IPS-18c (cell line): ENCODE data around the gene PNMA8C.
"Not testable (repeated sequence)": the region's sequence is repeated elsewhere in the genome, so short reads cannot be mapped to it uniquely, and the experiment has no call there.

ENCODE experiments used
- H3K4me3 ChIP-seq: 2 replicates; pipeline ENCODE4 v1.7.0; 2013; ENCODE audit warnings: low read depth, mild to moderate bottlenecking, low read length, moderate library complexity; ENCODE audit not compliant: insufficient read depth
- H3K9me3 ChIP-seq: one replicate; pipeline ENCODE4 v1.6.1; 2013; ENCODE audit warnings: mild to moderate bottlenecking, low read length, moderate library complexity; ENCODE audit not compliant: control insufficient read depth, insufficient read depth

Gene PNMA8C

GRCh38 chr19:46420056-46420455 is 8.7 kb downstream of the PNMA8C start:
- Histone ChIP-seq H3K9me3 (no peaks in the 10 kb centered on the region), H3K4me3 (no peak overlapping the region)

- peak overlapping the region; percentile 34; the same call in 1 of the 2 replicates for H3K4me3 ChIP-seq
- H3K9me3 ChIP-seq = not testable (repeated sequence)
Measured at GRCh38 chr19:46415804-46416709, 12.7 kb downstream of the PNMA8C start.

GRCh38 chr19:46414899-46415298 is 13.8 kb downstream of the PNMA8C start:
- H3K4me3 ChIP-seq, H3K9me3 ChIP-seq: not testable (repeated sequence)

- Histone ChIP-seq H3K9me3 (no peaks in the 10 kb centered on the region), H3K4me3 (peak within 1 kb of the TSS; percentile 77)
Measured at GRCh38 chr19:46413262-46414031, 15.3 kb downstream of the PNMA8C start, which contains the start of gene CCDC8. Gene CCDC8, minus strand, starts transcription at chr19:46413564. Its CDS starts 754 bp downstream, at chr19:46412810.

- H3K9me3 ChIP-seq = no peaks in the 10 kb centered on the region
- peak overlapping the region; percentile 77 for H3K4me3 ChIP-seq
Measured at GRCh38 chr19:46412650-46413261, 16.0 kb downstream of the PNMA8C start.

- peak overlapping the region; percentile 77 for H3K4me3 ChIP-seq
Measured at GRCh38 chr19:46411925-46412649, 16.6 kb downstream of the PNMA8C start.

GRCh38 chr19:46411088-46411924 is 17.4 kb downstream of the PNMA8C start:
- Histone ChIP-seq H3K4me3 (peak overlapping the region; percentile 77; the same call in 1 of the 2 replicates), H3K9me3 (no peaks in the 10 kb centered on the region)

More at GRCh38 chr19:46411925-46412649, 16.6 kb downstream of the PNMA8C start:
- no peaks in the 10 kb centered on the region for H3K9me3 ChIP-seq

GRCh38 chr19:46410205-46411087 is 18.3 kb downstream of the PNMA8C start:
- Histone ChIP-seq H3K9me3 (no peaks in the 10 kb centered on the region), H3K4me3 (no peak overlapping the region)

GRCh38 chr19:46409191-46409590 is 19.5 kb downstream of the PNMA8C start:
- no peak overlapping the region for H3K4me3 ChIP-seq

GRCh38 chr19:46408664-46409039 is 20.1 kb downstream of the PNMA8C start:
- no peaks in the 10 kb centered on the region for H3K9me3 ChIP-seq
- peak overlapping the region; percentile 39 for H3K4me3 ChIP-seq

More at GRCh38 chr19:46409191-46409590, 19.5 kb downstream of the PNMA8C start:
- H3K9me3 ChIP-seq = no peaks in the 10 kb centered on the region

- Histone ChIP-seq H3K4me3 (peak overlapping the region; percentile 39), H3K9me3 (no peaks in the 10 kb centered on the region)
Measured at GRCh38 chr19:46407856-46408663, 20.7 kb downstream of the PNMA8C start.

GRCh38 chr19:46406976-46407375 is 21.8 kb downstream of the PNMA8C start:
- H3K4me3 ChIP-seq = no peak overlapping the region
- H3K9me3 ChIP-seq = no peaks in the 10 kb centered on the region

- H3K4me3 ChIP-seq = peak overlapping the region; percentile 46
- no peaks in the 10 kb centered on the region for H3K9me3 ChIP-seq
Measured at GRCh38 chr19:46404753-46405468, 23.8 kb downstream of the PNMA8C start.
